ENCODE measurements around the gene SPIN3.
"Not testable (repeated sequence)": the region's sequence is repeated elsewhere in the genome, so short reads cannot be mapped to it uniquely, and the experiment has no call there.

SPIN3 gene

GRCh38 chrX:56995271-56995994, at the start of gene SPIN3:
Gene SPIN3 (minus strand): TSS chrX:56995541. CDS start chrX:56994947, 594 bp downstream.
- DNase-seq (ENCODE audit: low read depth) = peak; percentile 57
- H3K4me3 ChIP-seq (ENCODE audit: control insufficient read depth, low read depth, low read length) = peak within 1 kb of the TSS; percentile 58
- TF ChIP-seq CTCF (conservative IDR thresholded peaks at IDR 0.05; ENCODE audit: control insufficient read depth, insufficient read depth, low read depth, low read length) = no peak

GRCh38 chrX:57044245-57044644, 48.9 kb upstream of the SPIN3 start:
- no peak overlapping the region for H3K4me3 ChIP-seq (ENCODE audit: control insufficient read depth, low read depth, low read length)
- no peak for TF ChIP-seq CTCF (conservative IDR thresholded peaks at IDR 0.05; ENCODE audit: control insufficient read depth, insufficient read depth, low read depth, low read length)
- no peak for DNase-seq (ENCODE audit: low read depth)

GRCh38 chrX:57037265-57037664, 41.9 kb upstream of the SPIN3 start:
- DNase-seq (ENCODE audit: low read depth); H3K4me3 ChIP-seq (ENCODE audit: control insufficient read depth, low read depth, low read length): not testable (repeated sequence)

- H3K4me3 ChIP-seq (ENCODE audit: control insufficient read depth, low read depth, low read length) = peak overlapping the region; percentile 58
- no peak for TF ChIP-seq CTCF (conservative IDR thresholded peaks at IDR 0.05; ENCODE audit: control insufficient read depth, insufficient read depth, low read depth, low read length)
- DNase-seq (ENCODE audit: low read depth) = peak; percentile 8
These were observed 718 bp downstream of the SPIN3 start for GRCh38 chrX:56994375-56995270.

- H3K4me3 ChIP-seq (ENCODE audit: control insufficient read depth, low read depth, low read length) = no peak overlapping the region
- TF ChIP-seq CTCF (conservative IDR thresholded peaks at IDR 0.05; ENCODE audit: control insufficient read depth, insufficient read depth, low read depth, low read length) = no peak
- no peak for DNase-seq (ENCODE audit: low read depth)
These were observed 7.6 kb downstream of the SPIN3 start for GRCh38 chrX:56987741-56988140.

GRCh38 chrX:56986138-56986537, 9.2 kb downstream of the SPIN3 start:
- no peak for TF ChIP-seq CTCF (conservative IDR thresholded peaks at IDR 0.05; ENCODE audit: control insufficient read depth, insufficient read depth, low read depth, low read length)
- no peak overlapping the region for H3K4me3 ChIP-seq (ENCODE audit: control insufficient read depth, low read depth, low read length)
- DNase-seq (ENCODE audit: low read depth) = no peak

GRCh38 chrX:56978172-56978571, 17.2 kb downstream of the SPIN3 start:
- peak; percentile 74 for TF ChIP-seq CTCF (conservative IDR thresholded peaks at IDR 0.05; ENCODE audit: control insufficient read depth, insufficient read depth, low read depth, low read length)
- peak; percentile 57 for DNase-seq (ENCODE audit: low read depth)
- H3K4me3 ChIP-seq (ENCODE audit: control insufficient read depth, low read depth, low read length) = no peak overlapping the region

All from fibroblast of mammary gland (primary cell).